Peyer's patch (tissue), 4 donors: ENCODE results near the gene MCUB. TPM values are rescaled to one million over a fixed set of nuclear protein-coding genes. Genes with fewer than 3 reads are reported as not detected.

Experiments used
- DNase-seq, 3 donors: peaks; one replicate each; pipeline ENCODE4 v3.0.0-alpha.2; 2017 to 2019
- H3K27ac ChIP-seq, 4 donors: fragments of 200-600 bp; sonication (generic); one replicate each; pipeline ENCODE4 v1.5.1; 2016 to 2019
- H3K27me3 ChIP-seq, 2 donors: fragments of 200-600 bp; sonication (generic); one replicate each; pipeline ENCODE4 v1.5.1; 2019
- H3K36me3 ChIP-seq, 3 donors: fragments of 200-600 bp; sonication (generic); one replicate each; pipeline ENCODE4 v1.5.1; 2016 to 2019
- H3K4me1 ChIP-seq, 4 donors: fragments of 200-600 bp; sonication (generic); one replicate each; pipeline ENCODE4 v1.5.1; 2016 to 2019
- H3K4me3 ChIP-seq, 4 donors: fragments of 200-600 bp; sonication (generic); 1 replicate in 3 of 4; 2 replicates in 1 of 4; pipeline ENCODE4 v1.5.1; 2016 to 2019; ENCODE audit warnings: mild to moderate bottlenecking in 1 of 4
- H3K9me3 ChIP-seq, 4 donors: fragments of 200-600 bp; sonication (generic); one replicate each; pipeline ENCODE4 v1.5.1; 2016 to 2019; ENCODE audit warnings: mild to moderate bottlenecking in 1 of 4
- CTCF ChIP-seq, 6 experiments: fragments of 450-650 bp in 4 of 6; fragments of 200-600 bp in 2 of 6; sonication (generic) in 1 of 6; IDR thresholded peaks; one replicate each; pipeline ENCODE4 v1.5.1; 2017 to 2019; ENCODE audit warnings: antibody characterized with exemption in 6 of 6, mild to moderate bottlenecking in 3 of 6, moderate library complexity in 1 of 6
- POLR2A ChIP-seq, 2 donors: fragments of 450-650 bp; IDR thresholded peaks; one replicate each; pipeline ENCODE4 v1.5.1; 2017; ENCODE audit warnings: antibody characterized with exemption in 2 of 2, mild to moderate bottlenecking in 2 of 2, moderate library complexity in 2 of 2
- total RNA-seq, 4 donors: library from RNA; depleted of rRNA; stranded (reverse); fragments of >200 nt; gene quantifications; one replicate each; pipeline ENCODE4 v1.1.0, GENCODE V29; 2016

The MCUB gene
- total RNA-seq, 4 donors from 2014 or later, result 3.8 to 22.3 (median 5.5) TPM

GRCh38 chr4:109671350-109671749, 111.3 kb downstream of the MCUB start:
- H3K36me3 ChIP-seq, result no peaks in the 10 kb centered on the region
- no peak overlapping the region for H3K4me3 ChIP-seq
- H3K4me1 ChIP-seq, result no peaks in the 10 kb centered on the region
- no peak for TF ChIP-seq POLR2A (IDR thresholded peaks at IDR 0.05)
- no peak for TF ChIP-seq CTCF (IDR thresholded peaks at IDR 0.05)
- H3K27ac ChIP-seq, result no peak overlapping the region
- no peaks in the 10 kb centered on the region for H3K9me3 ChIP-seq
- H3K27me3 ChIP-seq, result no peaks in the 10 kb centered on the region
- DNase-seq, result no peak

GRCh38 chr4:109672169-109672930, 112.3 kb downstream of the MCUB start:
- Histone ChIP-seq H3K4me3 (no peak overlapping the region), H3K27ac (no peak overlapping the region), H3K4me1 (no peaks in the 10 kb centered on the region), H3K9me3 (no peaks in the 10 kb centered on the region), H3K36me3 (no peaks in the 10 kb centered on the region), H3K27me3 (no peaks in the 10 kb centered on the region)
- no peak for TF ChIP-seq CTCF (IDR thresholded peaks at IDR 0.05)
- no peak for TF ChIP-seq POLR2A (IDR thresholded peaks at IDR 0.05)
- no peak for DNase-seq

- Histone ChIP-seq H3K9me3 (peaks cover 0 to 1% (median 0%) of the 10 kb centered on the region in 4 donors), H3K4me3 (no peak overlapping the region), H3K36me3 (no peaks in the 10 kb centered on the region), H3K27me3 (no peaks in the 10 kb centered on the region), H3K27ac (no peak overlapping the region), H3K4me1 (no peaks in the 10 kb centered on the region)
- no peak for DNase-seq
- TF ChIP-seq CTCF (IDR thresholded peaks at IDR 0.05), result no peak
- TF ChIP-seq POLR2A (IDR thresholded peaks at IDR 0.05), result no peak
These were observed 113.3 kb downstream of the MCUB start for GRCh38 chr4:109673303-109673702.

- no peak overlapping the region for H3K27ac ChIP-seq
- no peak overlapping the region for H3K4me3 ChIP-seq
- H3K9me3 ChIP-seq, result peaks cover 0 to 7% (median 0%) of the 10 kb centered on the region in 4 donors
- H3K27me3 ChIP-seq, result no peaks in the 10 kb centered on the region
- TF ChIP-seq CTCF (IDR thresholded peaks at IDR 0.05), result no peak
- TF ChIP-seq POLR2A (IDR thresholded peaks at IDR 0.05), result no peak
- no peaks in the 10 kb centered on the region for H3K36me3 ChIP-seq
- DNase-seq, result no peak
- no peaks in the 10 kb centered on the region for H3K4me1 ChIP-seq
These were observed 115.1 kb downstream of the MCUB start for GRCh38 chr4:109675181-109675580.

- Histone ChIP-seq H3K9me3 (peaks cover 0 to 7% (median 0%) of the 10 kb centered on the region in 4 donors), H3K4me1 (no peaks in the 10 kb centered on the region), H3K27me3 (no peaks in the 10 kb centered on the region), H3K36me3 (no peaks in the 10 kb centered on the region), H3K27ac (no peak overlapping the region), H3K4me3 (no peak overlapping the region)
- DNase-seq, result no peak
- TF ChIP-seq POLR2A (IDR thresholded peaks at IDR 0.05) (no peak), CTCF (IDR thresholded peaks at IDR 0.05) (no peak)
These were observed 115.8 kb downstream of the MCUB start for GRCh38 chr4:109675843-109676242.
